PC-9 (cell line): ENCODE results near the gene MC5R. TPM values are rescaled to one million over a fixed set of nuclear protein-coding genes. Genes with fewer than 3 reads are reported as not detected.
A peak's percentile ranks its signal among the peaks of the same experiment; 100 is the strongest.

Experiments used
- BruUV-seq: library from RNA; stranded (reverse); fragments of 400-500 nt; replicated peaks from 2 replicates; lab custom pipeline; 2021; lab: Mats Ljungman, UMichigan
- CTCF ChIA-PET: fragments of 300-600 bp; sonication (Branson Sonifier 250); formaldehyde crosslinking; loops from one replicate; lab custom pipeline; 2022; ENCODE audit warnings: antibody characterized with exemption; lab: Charles Lee
- POLR2A ChIA-PET: fragments of 300-600 bp; sonication (Branson Sonifier 250); formaldehyde crosslinking; loops from one replicate; lab custom pipeline; 2022; ENCODE audit warnings: antibody characterized with exemption; ENCODE audit not compliant: unreplicated experiment; lab: Charles Lee
- DNase-seq, 2 experiments: peaks; one replicate each; pipeline versions ENCODE4 v3.0.0 to v3.0.0-alpha.2; 2015 to 2022; ENCODE audit warnings: mixed read lengths in 1 of 2
- H2AFZ ChIP-seq: fragments of 200-600 bp; sonication (generic); 2 replicates; pipeline ENCODE4 v1.8.1; 2017; ENCODE audit warnings: antibody characterized with exemption
- H3F3A ChIP-seq: fragments of 200-600 bp; sonication (generic); 2 replicates; pipeline ENCODE4 v1.8.1; 2017; ENCODE audit warnings: antibody characterized with exemption, mild to moderate bottlenecking, low read depth; ENCODE audit not compliant: insufficient read depth
- H3K27ac ChIP-seq: fragments of 200-600 bp; sonication (generic); 2 replicates; pipeline ENCODE4 v1.6.1; 2016; ENCODE audit warnings: mixed run types
- H3K27me3 ChIP-seq: fragments of 200-600 bp; sonication (generic); 2 replicates; pipeline ENCODE4 v1.6.1; 2016; ENCODE audit warnings: low read depth, mixed run types; ENCODE audit not compliant: insufficient read depth
- H3K36me3 ChIP-seq: fragments of 200-600 bp; sonication (generic); 2 replicates; pipeline ENCODE4 v1.6.1; 2016; ENCODE audit warnings: low read depth, mixed run types
- H3K4me1 ChIP-seq: fragments of 200-600 bp; sonication (generic); replicated peaks from 2 replicates; pipeline ENCODE4 v1.6.1; 2016; ENCODE audit warnings: mixed run types; ENCODE audit not compliant: insufficient read depth
- H3K4me2 ChIP-seq: fragments of 200-600 bp; sonication (generic); 2 replicates; pipeline ENCODE4 v1.6.1; 2017; ENCODE audit warnings: mixed run types
- H3K4me3 ChIP-seq: fragments of 200-600 bp; sonication (generic); 2 replicates; pipeline ENCODE4 v1.6.1; 2016; ENCODE audit warnings: mixed run types
- H3K79me2 ChIP-seq: fragments of 200-600 bp; sonication (generic); 2 replicates; pipeline ENCODE4 v1.6.1; 2017; ENCODE audit warnings: low read depth, mixed run types
- H3K9me2 ChIP-seq: fragments of 200-600 bp; sonication (generic); 2 replicates; pipeline ENCODE4 v1.8.1; 2017; ENCODE audit warnings: mild to moderate bottlenecking; ENCODE audit not compliant: insufficient read depth
- H3K9me3 ChIP-seq: fragments of 200-600 bp; sonication (generic); 2 replicates; pipeline ENCODE4 v1.8.1; 2016; ENCODE audit warnings: low read depth; ENCODE audit not compliant: insufficient read depth
- H4K20me1 ChIP-seq: fragments of 200-600 bp; sonication (generic); 2 replicates; pipeline ENCODE4 v1.8.1; 2017; ENCODE audit not compliant: insufficient read depth
- CTCF ChIP-seq: fragments of 200-600 bp; sonication (generic); conservative IDR thresholded peaks from 2 replicates; pipeline ENCODE4 v1.6.1; 2017; ENCODE audit warnings: mixed run types, antibody characterized with exemption, mild to moderate bottlenecking, moderate library complexity
- EZH2 ChIP-seq: fragments of 200-600 bp; sonication (generic); IDR thresholded peaks from 2 replicates; pipeline ENCODE4 v1.8.0; 2017; ENCODE audit warnings: antibody characterized with exemption, low read depth
- intact Hi-C: fragments of 100-400 bp; cut with micrococcal nuclease; formaldehyde crosslinking; loops from one replicate; pipeline ENCODE4 v1.10.0; 2022; ENCODE audit not compliant: unreplicated experiment
- total RNA-seq: library from RNA; stranded (reverse); gene quantifications from 2 replicates; pipeline ENCODE4 v1.2.3, GENCODE V29; 2021

MC5R gene
- total RNA-seq, 1 experiment from 2014 or later: not detected

DNA sequence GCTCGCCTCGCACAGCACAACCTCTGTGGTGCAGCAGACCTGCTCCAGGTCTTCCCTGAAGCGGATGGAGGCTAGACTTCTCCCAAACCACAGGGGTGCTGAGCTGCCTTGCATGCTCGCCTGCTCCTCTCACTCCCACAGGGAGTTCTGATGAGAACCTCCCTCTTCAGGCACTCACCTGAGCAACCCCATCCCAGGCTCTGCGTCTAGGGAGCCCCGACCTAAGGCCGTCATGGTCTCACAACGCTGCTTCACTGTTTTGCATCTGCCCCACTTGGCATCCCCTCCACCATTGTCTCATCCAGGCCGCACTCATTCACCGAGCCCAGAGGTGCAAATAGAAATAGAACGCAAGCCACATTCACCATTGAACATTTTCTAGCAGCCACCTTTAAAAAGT is 24.6 kb upstream of the MC5R start:
- BruUV-seq: no TSS peak
- Histone ChIP-seq H3K4me1 (peaks cover 13% of the 10 kb centered on the region), H3F3A (no peaks in the 10 kb centered on the region), H3K36me3 (no peaks in the 10 kb centered on the region), H3K4me2 (no peak overlapping the region), H3K9me2 (no peaks in the 10 kb centered on the region), H3K27me3 (no peaks in the 10 kb centered on the region), H3K4me3 (no peak overlapping the region), H3K27ac (no peak overlapping the region), H2AFZ (no peak overlapping the region), H3K9me3 (no peaks in the 10 kb centered on the region), H3K79me2 (no peaks in the 10 kb centered on the region), H4K20me1 (no peaks in the 10 kb centered on the region)
- POLR2A ChIA-PET: no interaction called here
- no peak for DNase-seq
- CTCF ChIA-PET: no interaction called here
- TF ChIP-seq EZH2 (no peak), CTCF (no peak)
- intact Hi-C loops: loop anchor here (5.0 kb wide), 1 partner anchor 167 kb away; no protein-coding TSS in a partner anchor

DNA sequence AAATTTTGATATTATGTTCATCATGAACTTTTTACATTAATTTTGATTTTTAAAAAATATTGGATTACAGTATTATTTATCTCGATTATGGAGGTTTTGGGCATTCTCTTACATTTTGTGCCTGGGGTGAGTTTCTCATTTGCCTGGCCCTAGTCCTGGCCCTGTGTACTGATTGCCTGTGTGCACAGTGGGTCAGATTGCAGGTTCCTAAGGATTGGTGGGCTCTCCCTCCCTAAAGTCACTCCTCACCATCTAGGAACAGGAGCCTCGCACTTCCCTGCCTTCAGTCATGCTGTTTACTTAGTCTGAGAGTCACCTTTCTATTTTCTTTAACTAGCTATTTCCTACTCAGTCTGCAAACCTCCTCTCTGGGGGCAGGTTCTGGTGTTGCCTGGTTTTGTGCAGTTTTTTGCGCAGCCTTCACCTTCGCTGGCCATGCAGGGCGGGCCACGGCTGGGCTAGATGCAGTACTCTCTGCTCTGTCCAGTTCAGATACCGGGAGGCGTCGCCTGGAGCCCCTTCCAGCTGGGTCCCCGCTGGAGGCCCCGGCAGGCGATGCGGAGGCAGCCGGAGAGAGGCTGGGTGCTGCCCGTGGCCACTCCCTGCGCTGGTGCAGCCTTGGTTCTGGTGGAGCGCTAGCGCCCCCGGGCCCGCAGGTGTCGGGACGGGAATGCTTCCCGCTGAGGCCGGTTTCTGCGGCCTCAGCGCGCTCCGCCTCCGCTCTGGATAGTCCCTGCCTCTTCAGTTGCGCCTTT is 23.3 kb upstream of the MC5R start:
- intact Hi-C loops: loop anchor here (1.0 to 10.0 kb wide), 5 partner anchors 74 to 646 kb away; partner anchors contain the start of genes FAM210A and RNMT
- peak overlapping the region; percentile 38; the same call in 1 of the 2 replicates for H3K4me2 ChIP-seq
- no peak overlapping the region for H2AFZ ChIP-seq
- H3K9me2 ChIP-seq: no peaks in the 10 kb centered on the region
- no peaks in the 10 kb centered on the region for H4K20me1 ChIP-seq
- BruUV-seq: no TSS peak
- no peaks in the 10 kb centered on the region for H3K9me3 ChIP-seq
- no peak overlapping the region for H3K4me3 ChIP-seq
- peaks cover 13% of the 10 kb centered on the region for H3K4me1 ChIP-seq
- H3K27me3 ChIP-seq: no peaks in the 10 kb centered on the region
- ChIA-PET CTCF (interaction anchor here (0.6 to 1.2 kb wide), 4 partner anchors 11 to 1004 kb away, joined by 3 to 4 read pairs (median 4); no protein-coding TSS in a partner anchor), POLR2A (no interaction called here)
- no peaks in the 10 kb centered on the region for H3K79me2 ChIP-seq
- H3F3A ChIP-seq: no peaks in the 10 kb centered on the region
- DNase-seq: peak in 1 of 2 experiments; percentile 89
- TF ChIP-seq CTCF: no peak; the same call in 1 of the 2 replicates
- TF ChIP-seq EZH2: no peak
- H3K27ac ChIP-seq: no peak overlapping the region
- no peaks in the 10 kb centered on the region for H3K36me3 ChIP-seq

DNA sequence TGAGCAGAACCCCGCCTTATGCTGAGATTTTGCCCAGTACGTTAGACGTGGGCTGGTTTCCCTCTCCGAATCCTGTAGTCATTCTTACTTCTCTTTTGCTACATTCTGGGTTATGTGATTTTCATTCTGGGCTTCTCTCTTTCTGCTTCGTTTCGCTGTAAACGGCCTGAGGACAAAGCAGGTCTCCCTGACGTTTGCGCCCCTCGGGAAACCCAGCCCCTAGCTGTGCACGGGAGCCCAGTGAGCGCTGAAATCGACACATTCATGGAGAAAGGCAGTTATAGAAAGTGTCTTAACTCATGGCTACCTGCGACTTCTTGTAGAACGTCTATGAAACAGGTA is 22.7 kb upstream of the MC5R start:
- no peaks in the 10 kb centered on the region for H3K9me3 ChIP-seq
- no peaks in the 10 kb centered on the region for H4K20me1 ChIP-seq
- no peak overlapping the region for H2AFZ ChIP-seq
- no peak overlapping the region for H3K27ac ChIP-seq
- no peaks in the 10 kb centered on the region for H3K79me2 ChIP-seq
- no peaks in the 10 kb centered on the region for H3K36me3 ChIP-seq
- no TSS peak for BruUV-seq
- ChIA-PET CTCF (interaction anchor here (1.2 kb wide), 1 partner anchor 11 kb away, joined by 4 read pairs; no protein-coding TSS in a partner anchor), POLR2A (no interaction called here)
- no peaks in the 10 kb centered on the region for H3K27me3 ChIP-seq
- H3K4me2 ChIP-seq: peak overlapping the region; percentile 38; the same call in 1 of the 2 replicates
- H3K4me3 ChIP-seq: no peak overlapping the region
- intact Hi-C loops: loop anchor here (1.0 to 10.0 kb wide), 5 partner anchors 74 to 646 kb away; partner anchors contain the start of genes FAM210A and RNMT
- no peaks in the 10 kb centered on the region for H3K9me2 ChIP-seq
- peaks cover 13% of the 10 kb centered on the region for H3K4me1 ChIP-seq
- no peaks in the 10 kb centered on the region for H3F3A ChIP-seq
- no peak for DNase-seq
- TF ChIP-seq CTCF (no peak), EZH2 (no peak)
